CD4-positive, CD25-positive, alpha-beta regulatory T cell (primary cell): ENCODE data around the gene CAPN13. TPM values are rescaled to one million over a fixed set of nuclear protein-coding genes. Genes with fewer than 3 reads are reported as not detected.

ENCODE experiments used
- ATAC-seq, 2 donors: fragments of 150-1000 bp; cut with Tn5 transposase; one replicate each; pipeline ENCODE4 v1.10.0; 2021; ENCODE audit warnings: low read depth in 2 of 2, moderate number of reproducible peaks in 2 of 2, moderate library complexity in 1 of 2
- DNase-seq, 3 donors: peaks; one replicate each; pipeline versions ENCODE4 v3.0.0 to v3.0.0-alpha.2; 2012 to 2022; ENCODE audit warnings: mixed read lengths in 1 of 3
- H3K27ac ChIP-seq: one replicate; pipeline ENCODE4 v1.7.0; 2013; ENCODE audit warnings: mild to moderate bottlenecking, low read length; ENCODE audit not compliant: insufficient read depth, poor library complexity, severe bottlenecking
- H3K27me3 ChIP-seq: one replicate; pipeline ENCODE4 v1.7.0; 2013; ENCODE audit warnings: low read length; ENCODE audit not compliant: control insufficient read depth, insufficient read depth
- H3K36me3 ChIP-seq: one replicate; pipeline ENCODE4 v1.7.0; 2013; ENCODE audit warnings: mild to moderate bottlenecking, low read length, moderate library complexity; ENCODE audit not compliant: control insufficient read depth, insufficient read depth
- H3K4me1 ChIP-seq: 2 replicates; pipeline ENCODE4 v1.7.0; 2013; ENCODE audit warnings: mild to moderate bottlenecking, low read length; ENCODE audit not compliant: insufficient read depth, control insufficient read depth, poor library complexity, severe bottlenecking
- H3K4me3 ChIP-seq: one replicate; pipeline ENCODE4 v1.7.0; 2013; ENCODE audit warnings: low read depth, mild to moderate bottlenecking, low read length, moderate library complexity
- H3K9me3 ChIP-seq, 2 experiments: 1 replicate in 1 of 2; 2 replicates in 1 of 2; pipeline ENCODE4 v1.7.0; 2013; ENCODE audit warnings: low read length in 2 of 2, mild to moderate bottlenecking in 1 of 2, moderate library complexity in 1 of 2; ENCODE audit not compliant: control insufficient read depth in 2 of 2
- H3K27ac Mint-ChIP-seq, 3 donors: one replicate each; pipeline ENCODE4 v1.8.0; 2020 to 2022; ENCODE audit warnings: mild to moderate bottlenecking in 3 of 3, mixed read lengths in 3 of 3, moderate library complexity in 2 of 3
- H3K27me3 Mint-ChIP-seq: one replicate; pipeline ENCODE4 v1.8.0; 2022; ENCODE audit warnings: mild to moderate bottlenecking, mixed read lengths
- H3K36me3 Mint-ChIP-seq: one replicate; pipeline ENCODE4 v1.8.0; 2020; ENCODE audit warnings: mixed read lengths
- H3K4me1 Mint-ChIP-seq, 4 donors: one replicate each; pipeline ENCODE4 v1.8.0; 2020 to 2022; ENCODE audit warnings: mixed read lengths in 4 of 4, mild to moderate bottlenecking in 1 of 4
- H3K4me3 Mint-ChIP-seq, 4 donors: one replicate each; pipeline ENCODE4 v1.8.0; 2020 to 2022; ENCODE audit warnings: mild to moderate bottlenecking in 4 of 4, mixed read lengths in 4 of 4, moderate library complexity in 3 of 4
- H3K9me3 Mint-ChIP-seq, 7 donors: one replicate each; pipeline ENCODE4 v1.8.0; 2020 to 2022; ENCODE audit warnings: mixed read lengths in 7 of 7, mild to moderate bottlenecking in 3 of 7, moderate library complexity in 2 of 7
- polyA plus RNA-seq, 4 donors: library from polyadenylated mRNA; unstranded; fragments of 300-500 nt; fragmentation: Illumina TruSeq; gene quantifications; one replicate each; pipeline ENCODE4 v1.2.3, GENCODE V29; 2021
- total RNA-seq: library from RNA; stranded (reverse); gene quantifications from one replicate; pipeline ENCODE4 v1.2.3, GENCODE V29; 2022

The CAPN13 gene
- total and polyA plus RNA-seq, 5 donors from 2014 or later: not detected

- no peak for DNase-seq
Observed at GRCh38 chr2:30717081-30717650, 90.1 kb downstream of the CAPN13 start.

GRCh38 chr2:30716123-30716900, 90.9 kb downstream of the CAPN13 start:
- no peak overlapping the region for H3K27ac ChIP-seq
- Mint-ChIP-seq H3K4me3 (no peak overlapping the region), H3K36me3 (no peaks in the 10 kb centered on the region), H3K4me1 (peaks cover 0 to 7% (median 3%) of the 10 kb centered on the region in 4 donors), H3K27me3 (peaks cover 17% of the 10 kb centered on the region), H3K27ac (no peak overlapping the region), H3K9me3 (no peaks in the 10 kb centered on the region)
- ATAC-seq (no peak), DNase-seq (no peak)
- H3K27me3 ChIP-seq: no peaks in the 10 kb centered on the region
- H3K9me3 ChIP-seq: no peaks in the 10 kb centered on the region
- no peaks in the 10 kb centered on the region for H3K36me3 ChIP-seq
- no peaks in the 10 kb centered on the region for H3K4me1 ChIP-seq
- no peak overlapping the region for H3K4me3 ChIP-seq

More at GRCh38 chr2:30717081-30717650, 90.1 kb downstream of the CAPN13 start:
- ATAC-seq: no peak
- H3K4me1 Mint-ChIP-seq: peaks cover 0 to 3% (median 0%) of the 10 kb centered on the region in 4 donors
- H3K4me3 Mint-ChIP-seq: no peak overlapping the region
- H3K27ac ChIP-seq: no peak overlapping the region
- H3K36me3 Mint-ChIP-seq: no peaks in the 10 kb centered on the region
- H3K36me3 ChIP-seq: no peaks in the 10 kb centered on the region
- H3K27me3 ChIP-seq: no peaks in the 10 kb centered on the region
- H3K27me3 Mint-ChIP-seq: peaks cover 18% of the 10 kb centered on the region
- no peak overlapping the region for H3K27ac Mint-ChIP-seq
- H3K9me3 ChIP-seq: no peaks in the 10 kb centered on the region
- H3K4me3 ChIP-seq: no peak overlapping the region
- H3K9me3 Mint-ChIP-seq: no peaks in the 10 kb centered on the region
- no peaks in the 10 kb centered on the region for H3K4me1 ChIP-seq

DNA sequence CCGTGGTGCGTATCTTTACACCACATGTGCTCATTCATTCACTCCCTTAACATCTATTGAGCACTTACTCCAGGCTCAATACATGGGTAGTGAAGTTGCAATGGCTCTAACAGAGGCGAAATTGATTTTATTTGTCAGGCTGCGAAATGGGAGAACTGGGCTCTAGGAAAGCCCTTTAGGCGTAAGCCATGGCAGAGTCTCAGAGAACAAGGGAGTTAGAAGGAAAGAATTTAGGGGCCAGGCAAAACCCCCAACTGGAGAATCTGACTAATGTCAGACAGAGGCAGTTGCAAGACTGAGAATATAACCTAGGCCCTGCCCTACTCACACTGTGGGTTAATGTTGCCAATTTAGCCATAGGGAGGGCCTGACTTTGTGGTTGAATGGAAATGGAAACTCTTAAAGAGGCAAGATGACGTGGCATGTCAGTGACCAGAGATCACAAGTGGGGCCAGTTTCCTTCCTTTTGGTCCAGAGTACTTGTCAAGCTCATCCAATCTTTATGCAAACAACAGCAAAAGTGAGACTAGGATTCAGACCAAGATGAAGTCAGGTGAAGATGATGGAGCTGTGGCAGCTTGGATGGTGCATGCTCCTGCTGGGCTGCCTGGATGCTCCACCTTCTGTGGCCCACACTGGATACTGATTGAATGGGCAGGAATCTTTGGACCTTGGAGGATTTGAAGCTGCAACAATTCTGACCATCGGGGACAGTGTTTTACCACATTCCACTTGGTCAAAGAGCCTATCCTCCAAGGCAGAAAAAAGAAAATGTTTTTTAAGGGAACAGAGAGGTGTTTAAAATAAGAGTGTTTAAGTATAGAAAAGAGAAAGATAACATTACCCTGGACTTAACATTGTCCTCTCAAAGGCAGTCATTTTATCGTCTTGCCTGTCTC, 92.2 kb downstream of the CAPN13 start:
- Mint-ChIP-seq H3K27ac (peak overlapping the region in 1 of 3 donors; percentile 13), H3K36me3 (no peaks in the 10 kb centered on the region), H3K27me3 (peaks cover 17% of the 10 kb centered on the region), H3K9me3 (no peaks in the 10 kb centered on the region), H3K4me3 (peak overlapping the region in 1 of 4 donors; percentile 53), H3K4me1 (peaks cover 0 to 7% (median 3%) of the 10 kb centered on the region in 4 donors)
- Histone ChIP-seq H3K9me3 (no peaks in the 10 kb centered on the region), H3K27ac (no peak overlapping the region), H3K4me3 (no peak overlapping the region), H3K36me3 (no peaks in the 10 kb centered on the region), H3K27me3 (no peaks in the 10 kb centered on the region), H3K4me1 (no peaks in the 10 kb centered on the region)
- no peak for DNase-seq
- no peak for ATAC-seq

- H3K27ac Mint-ChIP-seq: peak overlapping the region in 2 of 3 donors; percentile 62 to 67
- peak overlapping the region in 1 of 4 donors; percentile 17 for H3K4me3 Mint-ChIP-seq
- Histone ChIP-seq H3K4me1 (no peaks in the 10 kb centered on the region), H3K36me3 (no peaks in the 10 kb centered on the region), H3K4me3 (no peak overlapping the region), H3K27me3 (no peaks in the 10 kb centered on the region), H3K9me3 (no peaks in the 10 kb centered on the region), H3K27ac (no peak overlapping the region)
- H3K36me3 Mint-ChIP-seq: no peaks in the 10 kb centered on the region
- H3K27me3 Mint-ChIP-seq: peaks cover 13% of the 10 kb centered on the region
- DNase-seq: no peak
- no peak for ATAC-seq
- H3K4me1 Mint-ChIP-seq: peaks cover 0 to 7% (median 3%) of the 10 kb centered on the region in 4 donors
- H3K9me3 Mint-ChIP-seq: no peaks in the 10 kb centered on the region
Observed at GRCh38 chr2:30713698-30714097, 93.5 kb downstream of the CAPN13 start.

- peaks cover 0 to 2% (median 0%) of the 10 kb centered on the region in 7 donors for H3K9me3 Mint-ChIP-seq
- Histone ChIP-seq H3K4me3 (no peak overlapping the region), H3K9me3 (no peaks in the 10 kb centered on the region), H3K27ac (no peak overlapping the region), H3K4me1 (no peaks in the 10 kb centered on the region), H3K27me3 (no peaks in the 10 kb centered on the region), H3K36me3 (no peaks in the 10 kb centered on the region)
- H3K4me1 Mint-ChIP-seq: peaks cover 0 to 10% (median 6%) of the 10 kb centered on the region in 4 donors
- ATAC-seq (peak; percentile 93 to 95), DNase-seq (peak; percentile 77 to 88 (median 88))
- no peak overlapping the region for H3K4me3 Mint-ChIP-seq
- no peak overlapping the region for H3K27ac Mint-ChIP-seq
- H3K36me3 Mint-ChIP-seq: no peaks in the 10 kb centered on the region
- H3K27me3 Mint-ChIP-seq: peaks cover 10% of the 10 kb centered on the region
Observed at GRCh38 chr2:30711646-30712085, 95.6 kb downstream of the CAPN13 start.

DNA sequence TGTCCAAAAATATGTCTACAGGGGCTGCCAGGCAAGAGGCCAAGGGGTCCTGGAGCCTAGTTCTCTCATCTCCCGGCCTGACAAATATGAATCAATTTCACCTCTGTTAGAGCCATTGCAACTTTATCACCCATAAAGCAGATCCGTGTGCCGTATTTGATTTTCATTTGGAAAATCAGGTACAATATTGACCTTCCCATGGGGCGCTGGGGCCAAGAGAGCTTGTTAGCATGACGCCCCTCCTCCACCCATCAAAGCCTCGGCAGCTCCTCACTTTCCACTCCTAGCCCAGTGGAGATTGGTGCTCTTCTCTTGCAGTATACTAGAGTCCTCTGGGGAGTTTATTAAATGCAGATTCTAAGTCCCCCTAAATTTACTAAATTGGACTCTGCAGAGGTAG, 96.8 kb downstream of the CAPN13 start:
- DNase-seq (no peak), ATAC-seq (no peak)
- Mint-ChIP-seq H3K27ac (no peak overlapping the region), H3K27me3 (peaks cover 10% of the 10 kb centered on the region), H3K36me3 (no peaks in the 10 kb centered on the region), H3K4me3 (no peak overlapping the region), H3K9me3 (peaks cover 0 to 2% (median 0%) of the 10 kb centered on the region in 7 donors), H3K4me1 (peaks cover 0 to 10% (median 6%) of the 10 kb centered on the region in 4 donors)
- Histone ChIP-seq H3K9me3 (no peaks in the 10 kb centered on the region), H3K36me3 (no peaks in the 10 kb centered on the region), H3K4me3 (no peak overlapping the region), H3K27me3 (no peaks in the 10 kb centered on the region), H3K27ac (no peak overlapping the region), H3K4me1 (no peaks in the 10 kb centered on the region)

DNA sequence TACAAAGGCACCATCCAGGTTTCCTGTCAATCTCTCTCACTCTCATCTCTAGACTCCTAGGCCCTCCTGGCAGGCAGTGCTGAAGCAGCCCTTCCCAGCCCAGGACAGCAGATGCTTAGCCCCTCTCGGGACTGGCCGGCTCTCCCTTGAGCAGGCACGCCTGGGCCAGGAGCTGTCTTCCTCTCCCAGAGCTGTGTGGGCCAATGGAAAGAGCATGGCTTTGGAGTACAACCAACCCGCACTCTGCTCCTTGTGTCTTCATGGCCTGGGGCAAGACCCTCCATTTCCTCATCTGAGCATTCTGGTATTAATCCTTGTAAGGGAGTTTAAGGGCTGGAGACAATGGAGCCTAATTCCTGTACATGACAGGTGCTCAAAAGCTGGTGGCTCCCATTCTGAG, 97.2 kb downstream of the CAPN13 start:
- no peaks in the 10 kb centered on the region for H3K27me3 ChIP-seq
- H3K4me1 ChIP-seq: no peaks in the 10 kb centered on the region
- no peaks in the 10 kb centered on the region for H3K36me3 ChIP-seq
- H3K9me3 ChIP-seq: no peaks in the 10 kb centered on the region
- no peak overlapping the region for H3K27ac Mint-ChIP-seq
- no peak overlapping the region for H3K27ac ChIP-seq
- DNase-seq (no peak), ATAC-seq (no peak)
- no peak overlapping the region for H3K4me3 ChIP-seq
- no peak overlapping the region for H3K4me3 Mint-ChIP-seq
- no peaks in the 10 kb centered on the region for H3K36me3 Mint-ChIP-seq
- peaks cover 0 to 10% (median 6%) of the 10 kb centered on the region in 4 donors for H3K4me1 Mint-ChIP-seq
- peaks cover 0 to 2% (median 0%) of the 10 kb centered on the region in 7 donors for H3K9me3 Mint-ChIP-seq
- peaks cover 8% of the 10 kb centered on the region for H3K27me3 Mint-ChIP-seq
